Esophagus muscularis mucosa (tissue), 4 donors: Measurements from ENCODE around the gene FKTN. TPM values are rescaled to one million over a fixed set of nuclear protein-coding genes. Genes with fewer than 3 reads are reported as not detected.
A peak's percentile ranks its signal among the peaks of the same experiment; 100 is the strongest.

ENCODE experiments used
- DNase-seq: peaks from one replicate; pipeline ENCODE4 v3.0.0-alpha.2; 2017; ENCODE audit errors: extremely low spot score
- H3K27ac ChIP-seq, 4 donors: fragments of 200-600 bp; sonication (generic); replicated peaks in 1 of 4; 1 replicate in 3 of 4; 2 replicates in 1 of 4; pipeline ENCODE4 v1.5.1; 2016 to 2019; ENCODE audit warnings: mild to moderate bottlenecking in 1 of 4
- H3K27me3 ChIP-seq, 4 donors: fragments of 200-600 bp; sonication (generic); one replicate each; pipeline versions ENCODE4 v1.5.1 to v1.6.0; 2016 to 2019
- H3K36me3 ChIP-seq, 4 donors: fragments of 200-600 bp; sonication (generic); one replicate each; pipeline ENCODE4 v1.5.1; 2016 to 2019
- H3K4me1 ChIP-seq, 4 donors: fragments of 200-600 bp; sonication (generic); one replicate each; pipeline ENCODE4 v1.5.1; 2016 to 2019
- H3K4me3 ChIP-seq, 4 donors: fragments of 200-600 bp; sonication (generic); 1 replicate in 2 of 4; 2 replicates in 2 of 4; pipeline ENCODE4 v1.5.1; 2016 to 2019; ENCODE audit warnings: mild to moderate bottlenecking in 4 of 4, moderate library complexity in 1 of 4
- H3K9me3 ChIP-seq, 4 donors: fragments of 200-600 bp; sonication (generic); 1 replicate in 3 of 4; 2 replicates in 1 of 4; pipeline ENCODE4 v1.5.1; 2016 to 2019
- CTCF ChIP-seq, 3 experiments: fragments of 200-600 bp in 2 of 3; fragments of 450-650 bp in 1 of 3; sonication (generic) in 2 of 3; IDR thresholded peaks; one replicate each; pipeline ENCODE4 v1.5.1; 2017 to 2019; ENCODE audit warnings: antibody characterized with exemption in 3 of 3, mild to moderate bottlenecking in 2 of 3, moderate library complexity in 1 of 3
- EP300 ChIP-seq: sonication (generic); formaldehyde crosslinking; IDR thresholded peaks from one replicate; pipeline ENCODE4 v1.6.1; 2017; ENCODE audit warnings: antibody characterized with exemption
- POLR2A ChIP-seq: fragments of 450-650 bp; IDR thresholded peaks from one replicate; pipeline ENCODE4 v1.6.1; 2017; ENCODE audit warnings: antibody characterized with exemption, moderate library complexity, mild to moderate bottlenecking, low read depth
- POLR2AphosphoS5 ChIP-seq, 2 donors: sonication (generic); formaldehyde crosslinking; IDR thresholded peaks; one replicate each; pipeline ENCODE4 v1.6.1; 2017; ENCODE audit warnings: antibody characterized with exemption in 2 of 2
- WGBS: methylation state at CpG from one replicate; pipeline ENCODE4 v1.1.5; 2018; 5-methylcytosine and 5-hydroxymethylcytosine counted together
- intact Hi-C: fragments of 100-400 bp; cut with DNase I; formaldehyde crosslinking; loops from one replicate; pipeline ENCODE4 v1.15.1; 2023
- total RNA-seq, 4 donors: library from RNA; depleted of rRNA; stranded (reverse); fragments of >200 nt; gene quantifications; one replicate each; pipeline versions ENCODE4 v1.1.0 to v1.2.1, GENCODE V29; 2016

Gene FKTN
- total RNA-seq, 4 donors from 2014 or later: 5.1 to 21.3 (median 14.7) TPM

GRCh38 chr9:105647595-105648349, 89.8 kb downstream of the FKTN start:
- H3K27ac ChIP-seq: no peak overlapping the region
- 88% methylated on average over 12 of the region's 12 CpGs for whole genome bisulfite sequencing
- H3K9me3 ChIP-seq: peaks cover 0 to under 1% (median 0%) of the 10 kb centered on the region in 4 donors
- no peaks in the 10 kb centered on the region for H3K36me3 ChIP-seq
- no peak overlapping the region for H3K4me3 ChIP-seq
- DNase-seq: no peak
- intact Hi-C loops: no loop called here
- no peaks in the 10 kb centered on the region for H3K27me3 ChIP-seq
- H3K4me1 ChIP-seq: no peaks in the 10 kb centered on the region
- TF ChIP-seq POLR2AphosphoS5 (IDR thresholded peaks at IDR 0.05): no peak
- no peak for TF ChIP-seq CTCF (IDR thresholded peaks at IDR 0.05)
- no peak for TF ChIP-seq EP300

- Histone ChIP-seq H3K27ac (no peak overlapping the region), H3K4me3 (no peak overlapping the region), H3K4me1 (peaks cover 8 to 12% (median 10%) of the 10 kb centered on the region in 4 donors), H3K36me3 (no peaks in the 10 kb centered on the region), H3K27me3 (peaks cover 0 to 12% (median 3%) of the 10 kb centered on the region in 4 donors), H3K9me3 (no peaks in the 10 kb centered on the region)
- WGBS: 63% methylated on average over 4 of the region's 4 CpGs
- no peak for DNase-seq
- intact Hi-C loops: no loop called here
- no peak for TF ChIP-seq POLR2A
- no peak for TF ChIP-seq POLR2AphosphoS5 (IDR thresholded peaks at IDR 0.05)
- no peak for TF ChIP-seq CTCF (IDR thresholded peaks at IDR 0.05)
- no peak for TF ChIP-seq EP300
These were observed 93.9 kb downstream of the FKTN start for GRCh38 chr9:105651806-105652205.

GRCh38 chr9:105656131-105656921, 98.4 kb downstream of the FKTN start:
- H3K9me3 ChIP-seq: no peaks in the 10 kb centered on the region
- H3K4me1 ChIP-seq: peaks cover 11 to 16% (median 14%) of the 10 kb centered on the region in 4 donors
- intact Hi-C loops: no loop called here
- TF ChIP-seq CTCF (IDR thresholded peaks at IDR 0.05) (peak in 2 of 3 experiments; percentile 17 to 34), EP300 (no peak)
- H3K27ac ChIP-seq: no peak overlapping the region
- peaks cover 0 to 38% (median 6%) of the 10 kb centered on the region in 4 donors for H3K27me3 ChIP-seq
- H3K4me3 ChIP-seq: peak overlapping the region; percentile 53 to 61 (median 54)
- 5% methylated on average over 23 of the region's 75 CpGs for WGBS
- no peak for DNase-seq
- no peaks in the 10 kb centered on the region for H3K36me3 ChIP-seq

GRCh38 chr9:105658351-105658750, 100.4 kb downstream of the FKTN start:
- no peak overlapping the region for H3K27ac ChIP-seq
- TF ChIP-seq CTCF (IDR thresholded peaks at IDR 0.05) (no peak), EP300 (no peak), POLR2AphosphoS5 (IDR thresholded peaks at IDR 0.05) (no peak), POLR2A (no peak)
- peaks cover 0 to 38% (median 6%) of the 10 kb centered on the region in 4 donors for H3K27me3 ChIP-seq
- intact Hi-C loops: no loop called here
- no peaks in the 10 kb centered on the region for H3K9me3 ChIP-seq
- H3K36me3 ChIP-seq: no peaks in the 10 kb centered on the region
- peaks cover 11 to 16% (median 14%) of the 10 kb centered on the region in 4 donors for H3K4me1 ChIP-seq
- 95% methylated on average over 2 of the region's 2 CpGs for WGBS
- DNase-seq: no peak
- H3K4me3 ChIP-seq: no peak overlapping the region
